HCT116 (cell line): ENCODE data around the gene F2RL2. TPM values are rescaled to one million over a fixed set of nuclear protein-coding genes. Genes with fewer than 3 reads are reported as not detected.

Experiments
- ATAC-seq: fragments of 200-7000 bp; cut with Tn5 transposase; 2 replicates; pipeline ENCODE4 v1.9.1; 2020; ENCODE audit warnings: mild to moderate bottlenecking, moderate library complexity
- BruUV-seq: library from RNA; stranded (reverse); fragments of 400-500 nt; replicated peaks from 2 replicates; lab custom pipeline; 2021; lab: Mats Ljungman, UMichigan
- CTCF ChIA-PET: fragments of 300-600 bp; sonication (Branson Sonifier 250); formaldehyde crosslinking; loops from one replicate; lab custom pipeline; 2021; ENCODE audit warnings: antibody characterized with exemption; lab: Charles Lee
- POLR2A ChIA-PET: fragments of 300-600, 350-600 bp; sonication (Branson Sonifier 250); formaldehyde crosslinking; loops from one replicate; lab custom pipeline; 2021; ENCODE audit warnings: antibody characterized with exemption; lab: Charles Lee
- RAD21 ChIA-PET, 2 experiments: fragments of 300-600 bp; sonication (Branson Sonifier 250); formaldehyde crosslinking; loops; one replicate each; lab custom pipeline; 2023; ENCODE audit warnings: low total read pairs in 2 of 2; ENCODE audit not compliant: uncharacterized antibody in 2 of 2, unreplicated experiment in 2 of 2, low non-redundant PET in 1 of 2; lab: Charles Lee
- DNase-seq: peaks from one replicate; pipeline ENCODE4 v3.0.0-alpha.2; 2010; ENCODE audit warnings: low read depth, low spot score
- H2AFZ ChIP-seq: fragments of 200-600 bp; shearing (Covaris generic), sonication (generic); 2 replicates; pipeline ENCODE4 v1.6.1; 2017; ENCODE audit warnings: low read depth, mixed run types, mixed read lengths, antibody characterized with exemption, low read length; ENCODE audit not compliant: poor library complexity, severe bottlenecking
- H3K27ac ChIP-seq: 2 replicates; pipeline ENCODE4 v1.5.1; 2012; ENCODE audit warnings: low read depth, low read length
- H3K27me3 ChIP-seq: fragments of 200-600 bp; sonication (generic); 2 replicates; pipeline ENCODE4 v1.6.1; 2016; ENCODE audit warnings: mixed run types, low read length, mixed read lengths; ENCODE audit not compliant: insufficient read depth
- H3K36me3 ChIP-seq, 2 experiments: fragments of 200-500 bp in 1 of 2; fragments of 200-600 bp in 1 of 2; sonication (Bioruptor generic) in 1 of 2; sonication (generic) in 1 of 2; 2 replicates each; pipeline versions ENCODE4 v1.5.1 to v1.6.1; 2014 to 2016; ENCODE audit warnings: low read length in 2 of 2, inconsistent platforms in 1 of 2, mixed read lengths in 1 of 2, mixed run types in 1 of 2; ENCODE audit not compliant: insufficient read depth in 2 of 2, control insufficient read depth in 1 of 2
- H3K4me1 ChIP-seq, 2 experiments: fragments of 200-600 bp in 1 of 2; sonication (generic) in 1 of 2; 2 replicates each; pipeline versions ENCODE4 v1.5.1 to v1.6.1; 2012 to 2017; ENCODE audit warnings: low read length in 2 of 2, inconsistent platforms in 1 of 2, mild to moderate bottlenecking in 1 of 2, mixed read lengths in 1 of 2, mixed run types in 1 of 2, moderate library complexity in 1 of 2; ENCODE audit not compliant: insufficient read depth in 2 of 2, control insufficient read depth in 1 of 2
- H3K4me2 ChIP-seq: fragments of 200-600 bp; sonication (generic); 2 replicates; pipeline ENCODE4 v1.6.1; 2017; ENCODE audit warnings: mixed run types, low read length, mixed read lengths
- H3K4me3 ChIP-seq, 2 experiments: fragments of 200-600 bp in 1 of 2; sonication (generic) in 1 of 2; replicated peaks in 1 of 2; 2 replicates each; pipeline ENCODE4 v1.5.1; 2011 to 2016; ENCODE audit warnings: low read length in 2 of 2, control low read depth in 1 of 2, low read depth in 1 of 2, mild to moderate bottlenecking in 1 of 2, mixed read lengths in 1 of 2, mixed run types in 1 of 2
- H3K79me2 ChIP-seq: fragments of 200-600 bp; sonication (generic); 2 replicates; pipeline ENCODE4 v1.6.1; 2017; ENCODE audit warnings: mild to moderate bottlenecking, mixed run types, low read length, moderate library complexity, mixed read lengths; ENCODE audit not compliant: insufficient read depth
- H3K9ac ChIP-seq: fragments of 200-600 bp; sonication (generic); 2 replicates; pipeline ENCODE4 v1.6.1; 2016; ENCODE audit warnings: low read length, mixed read lengths
- H3K9me2 ChIP-seq: fragments of 200-600 bp; sonication (generic), shearing (Covaris generic); 2 replicates; pipeline ENCODE4 v1.6.1; 2017; ENCODE audit warnings: mixed run types, mild to moderate bottlenecking, moderate library complexity; ENCODE audit not compliant: insufficient read depth
- H3K9me3 ChIP-seq, 2 experiments: fragments of 200-500 bp in 1 of 2; fragments of 200-600 bp in 1 of 2; sonication (Bioruptor generic) in 1 of 2; sonication (generic) in 1 of 2; 2 replicates each; pipeline ENCODE4 v1.6.1; 2014 to 2017; ENCODE audit warnings: low read length in 2 of 2, mixed read lengths in 2 of 2, inconsistent platforms in 1 of 2, low read depth in 1 of 2, mild to moderate bottlenecking in 1 of 2, mixed run types in 1 of 2, moderate library complexity in 1 of 2; ENCODE audit not compliant: control insufficient read depth in 1 of 2, insufficient read depth in 1 of 2
- H4K20me1 ChIP-seq: fragments of 200-600 bp; sonication (generic), shearing (Covaris generic); 2 replicates; pipeline ENCODE4 v1.6.1; 2017; ENCODE audit warnings: mixed run types, mild to moderate bottlenecking, moderate library complexity; ENCODE audit not compliant: insufficient read depth
- CBX3 ChIP-seq: IDR thresholded peaks from 2 replicates; pipeline ENCODE4 v1.6.1; 2012; ENCODE audit warnings: low read depth
- CEBPB ChIP-seq: IDR thresholded peaks from 2 replicates; pipeline ENCODE4 v1.6.1; 2012; ENCODE audit warnings: low read depth
- EGR1 ChIP-seq: IDR thresholded peaks from 2 replicates; pipeline ENCODE4 v1.6.1; 2012; ENCODE audit warnings: low read depth
- EZH2phosphoT487 ChIP-seq: fragments of 200-600 bp; IDR thresholded peaks from 2 replicates; pipeline ENCODE4 v1.6.1; 2018; ENCODE audit warnings: antibody characterized with exemption, borderline replicate concordance
- JUND ChIP-seq: IDR thresholded peaks from 2 replicates; pipeline ENCODE4 v1.6.1; 2012
- POLR2A ChIP-seq: IDR thresholded peaks from 2 replicates; pipeline ENCODE4 v1.7.0; 2011; ENCODE audit warnings: borderline replicate concordance; ENCODE audit not compliant: insufficient read depth, insufficient read length; ENCODE audit errors: extremely low read depth
- POLR2AphosphoS5 ChIP-seq: IDR thresholded peaks from 2 replicates; pipeline ENCODE4 v1.6.1; 2011; ENCODE audit warnings: mild to moderate bottlenecking, low read depth, low read length, moderate library complexity
- SRF ChIP-seq: IDR thresholded peaks from 2 replicates; pipeline ENCODE4 v1.6.1; 2012; ENCODE audit warnings: low read depth
- TCF7L2 ChIP-seq: IDR thresholded peaks from 2 replicates; pipeline ENCODE4 v1.7.0; 2011; ENCODE audit warnings: borderline replicate concordance, inconsistent platforms; ENCODE audit not compliant: insufficient read depth, insufficient read length; ENCODE audit errors: extremely low read depth
- YY1 ChIP-seq: IDR thresholded peaks from 2 replicates; pipeline ENCODE4 v1.6.1; 2011; ENCODE audit warnings: low read length, low read depth, moderate library complexity, mild to moderate bottlenecking; ENCODE audit not compliant: insufficient replicate concordance; ENCODE audit errors: extremely low read depth
- ZFX ChIP-seq: fragments of 450-650 bp; IDR thresholded peaks from 2 replicates; pipeline ENCODE4 v1.6.1; 2017
- ZNF274 ChIP-seq: fragments of 200-500 bp; sonication (Bioruptor generic); IDR thresholded peaks from 2 replicates; pipeline ENCODE4 v1.6.1; 2014; ENCODE audit warnings: mild to moderate bottlenecking, low read depth, low read length, inconsistent platforms
- intact Hi-C: fragments of 100-400 bp; cut with micrococcal nuclease; formaldehyde crosslinking; loops from 2 replicates; pipeline ENCODE4 v1.10.0; 2022
- total RNA-seq: library from RNA; stranded (reverse); gene quantifications from one replicate; pipeline ENCODE4 v1.2.1, GENCODE V29; 2021; ENCODE audit not compliant: unreplicated experiment
- TF ChIP-seq, protein P1 (sequence below): IDR thresholded peaks from 2 replicates; pipeline ENCODE4 v1.6.1; 2012
- TF ChIP-seq, protein P2 (sequence below): IDR thresholded peaks from 2 replicates; pipeline ENCODE4 v1.6.1; 2012

The F2RL2 gene
- total RNA-seq, 1 experiment from 2014 or later: 0.07 TPM

DNA sequence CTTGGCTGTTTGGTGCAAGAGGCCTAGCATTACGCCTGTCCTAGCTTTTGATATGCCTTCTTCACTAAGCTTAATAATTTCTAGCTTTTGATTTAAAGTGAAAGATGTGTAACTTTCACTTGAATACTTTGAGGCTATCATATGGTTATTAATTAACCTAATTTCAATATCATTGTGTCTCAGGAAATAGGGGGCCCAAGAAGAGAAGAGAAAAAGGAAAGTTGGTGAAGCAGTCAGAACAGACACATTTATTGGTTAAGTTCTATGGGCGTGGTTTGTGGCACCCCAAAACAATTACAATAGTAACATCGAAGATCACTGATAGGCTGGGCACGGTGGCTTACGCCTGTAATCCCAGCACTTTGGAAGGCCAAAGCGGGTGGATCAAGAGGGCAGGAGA is 40.9 kb upstream of the F2RL2 start:
- no peak for ATAC-seq
- CTCF ChIA-PET: no interaction called here
- Histone ChIP-seq H3K36me3 (no peaks in the 10 kb centered on the region), H3K4me3 (no peak overlapping the region), H3K9ac (no peak overlapping the region), H3K4me2 (no peak overlapping the region), H3K4me1 (no peaks in the 10 kb centered on the region), H3K27me3 (no peaks in the 10 kb centered on the region), H3K27ac (no peak overlapping the region), H3K9me3 (no peaks in the 10 kb centered on the region), H3K79me2 (no peaks in the 10 kb centered on the region), H2AFZ (no peak overlapping the region), H4K20me1 (no peaks in the 10 kb centered on the region), H3K9me2 (no peaks in the 10 kb centered on the region)
- RAD21 ChIA-PET: no interaction called here
- no peak for DNase-seq
- no TSS peak for BruUV-seq
- intact Hi-C loops: no loop called here
- TF ChIP-seq JUND: no peak
- no peak for TF ChIP-seq EGR1
- no peak for TF ChIP-seq EZH2phosphoT487
- TF ChIP-seq SRF: no peak
- no peak for TF ChIP-seq ZNF274
- TF ChIP-seq YY1: no peak
- TF ChIP-seq POLR2A: no peak
- POLR2A ChIA-PET: no interaction called here

DNA sequence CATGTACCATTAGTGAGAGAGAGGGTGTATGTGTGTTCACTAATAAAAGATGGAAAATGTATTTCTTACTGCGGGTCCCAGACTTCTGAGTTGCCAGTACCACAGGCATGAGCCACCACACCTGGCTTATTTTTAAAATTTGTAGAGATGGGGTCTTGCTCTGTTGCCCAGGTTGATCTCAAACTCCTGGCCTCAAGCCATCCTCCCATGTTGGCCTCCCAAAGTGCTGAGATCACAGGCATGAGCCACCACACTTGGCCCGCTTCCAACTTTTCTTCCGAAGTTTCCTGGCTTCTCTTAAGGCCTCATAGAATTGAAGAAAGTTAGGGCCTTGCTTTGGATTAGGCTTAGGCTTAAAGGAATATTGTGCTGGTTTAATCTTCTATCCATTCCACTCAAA is 40.4 kb upstream of the F2RL2 start:
- Histone ChIP-seq H3K79me2 (no peaks in the 10 kb centered on the region), H3K4me2 (no peak overlapping the region), H3K36me3 (no peaks in the 10 kb centered on the region), H3K4me3 (no peak overlapping the region), H3K9me2 (no peaks in the 10 kb centered on the region), H4K20me1 (no peaks in the 10 kb centered on the region), H3K9ac (no peak overlapping the region), H2AFZ (no peak overlapping the region), H3K27me3 (no peaks in the 10 kb centered on the region), H3K9me3 (no peaks in the 10 kb centered on the region), H3K4me1 (no peaks in the 10 kb centered on the region), H3K27ac (no peak overlapping the region)
- ChIA-PET POLR2A (no interaction called here), RAD21 (no interaction called here), CTCF (no interaction called here)
- TF ChIP-seq CBX3 (no peak), ZFX (no peak), ZNF274 (no peak), EGR1 (no peak), TCF7L2 (no peak), POLR2AphosphoS5 (no peak), EZH2phosphoT487 (no peak), CEBPB (no peak)
- TF ChIP-seq, protein P1, sequence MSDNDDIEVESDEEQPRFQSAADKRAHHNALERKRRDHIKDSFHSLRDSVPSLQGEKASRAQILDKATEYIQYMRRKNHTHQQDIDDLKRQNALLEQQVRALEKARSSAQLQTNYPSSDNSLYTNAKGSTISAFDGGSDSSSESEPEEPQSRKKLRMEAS: no peak
- TF ChIP-seq, protein P2, sequence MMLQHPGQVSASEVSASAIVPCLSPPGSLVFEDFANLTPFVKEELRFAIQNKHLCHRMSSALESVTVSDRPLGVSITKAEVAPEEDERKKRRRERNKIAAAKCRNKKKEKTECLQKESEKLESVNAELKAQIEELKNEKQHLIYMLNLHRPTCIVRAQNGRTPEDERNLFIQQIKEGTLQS: no peak
- intact Hi-C loops: no loop called here
- ATAC-seq (no peak), DNase-seq (no peak)
- no TSS peak for BruUV-seq
